B cell (primary cell): Measurements from ENCODE around the gene DNAJC8. TPM values are rescaled to one million over a fixed set of nuclear protein-coding genes. Genes with fewer than 3 reads are reported as not detected.

Source experiments
- ATAC-seq: fragments of 200-7000 bp; cut with Tn5 transposase; one replicate; pipeline ENCODE4 v1.10.0; 2021; ENCODE audit warnings: low read depth, mild to moderate bottlenecking, moderate number of reproducible peaks, moderate library complexity
- CTCF ChIA-PET: fragments of 350-600 bp; sonication (Branson Sonifier 250); formaldehyde crosslinking; loops from one replicate; lab custom pipeline; 2021; ENCODE audit warnings: antibody characterized with exemption, inconsistent platforms; lab: Charles Lee
- POLR2A ChIA-PET: fragments of 350-600 bp; sonication (Branson Sonifier 250); formaldehyde crosslinking; loops from one replicate; lab custom pipeline; 2021; ENCODE audit warnings: antibody characterized with exemption; lab: Charles Lee
- DNase-seq: peaks from one replicate; pipeline ENCODE4 v3.0.0; 2013
- H2AFZ ChIP-seq: 2 replicates; pipeline ENCODE4 v1.6.1; 2012; ENCODE audit warnings: mild to moderate bottlenecking, low read depth, low read length; ENCODE audit not compliant: insufficient read depth, poor library complexity, severe bottlenecking
- H3K27ac ChIP-seq, 2 donors: 1 replicate in 1 of 2; 2 replicates in 1 of 2; pipeline ENCODE4 v1.5.1; 2012 to 2013; ENCODE audit warnings: low read length in 2 of 2, mild to moderate bottlenecking in 2 of 2, moderate library complexity in 1 of 2
- H3K27me3 ChIP-seq, 4 experiments: fragments of 200-600 bp in 1 of 4; sonication (generic) in 1 of 4; replicated peaks in 1 of 4; 1 replicate in 2 of 4; 2 replicates in 2 of 4; pipeline versions ENCODE4 v1.6.1 to v1.7.0; 2013 to 2016; ENCODE audit warnings: low read length in 3 of 4, mild to moderate bottlenecking in 2 of 4, mixed read lengths in 1 of 4, moderate library complexity in 1 of 4; ENCODE audit not compliant: insufficient read depth in 4 of 4, control insufficient read depth in 3 of 4; ENCODE audit errors: control extremely low read depth in 1 of 4
- H3K36me3 ChIP-seq, 2 experiments: replicated peaks in 1 of 2; 1 replicate in 1 of 2; 2 replicates in 1 of 2; pipeline versions ENCODE4 v1.6.1 to v1.7.1; 2013; ENCODE audit warnings: low read length in 1 of 2; ENCODE audit not compliant: insufficient read depth in 2 of 2, control insufficient read depth in 1 of 2; ENCODE audit errors: control extremely low read depth in 1 of 2, extremely low read depth in 1 of 2
- H3K4me1 ChIP-seq, 2 donors: fragments of 200-600 bp in 1 of 2; sonication (generic) in 1 of 2; 1 replicate in 1 of 2; 2 replicates in 1 of 2; pipeline versions ENCODE4 v1.5.1 to v1.6.1; 2013 to 2017; ENCODE audit warnings: low read length in 2 of 2; ENCODE audit not compliant: control insufficient read depth in 2 of 2, insufficient read depth in 2 of 2
- H3K4me2 ChIP-seq: replicated peaks from 2 replicates; pipeline ENCODE3; 2012; ENCODE audit warnings: mild to moderate bottlenecking, low read depth, low read length; ENCODE audit not compliant: poor library complexity, severe bottlenecking
- H3K4me3 ChIP-seq, 5 experiments: fragments of 200-600 bp in 1 of 5; sonication (generic) in 1 of 5; 1 replicate in 3 of 5; 2 replicates in 2 of 5; pipeline versions ENCODE4 v1.5.1 to v1.7.0; 2011 to 2016; ENCODE audit warnings: low read length in 4 of 5, mild to moderate bottlenecking in 4 of 5, low read depth in 2 of 5, control low read depth in 1 of 5, moderate library complexity in 1 of 5; ENCODE audit not compliant: insufficient read depth in 1 of 5; ENCODE audit errors: control extremely low read depth in 1 of 5, extremely low read depth in 1 of 5
- H3K79me2 ChIP-seq: fragments of 200-600 bp; sonication (generic); one replicate; pipeline ENCODE4 v1.6.0; 2016; ENCODE audit warnings: low read length; ENCODE audit not compliant: control insufficient read depth, insufficient read depth
- H3K9ac ChIP-seq: fragments of 200-600 bp; sonication (generic); 2 replicates; pipeline ENCODE4 v1.6.1; 2017; ENCODE audit warnings: mild to moderate bottlenecking, low read length, moderate library complexity
- H3K9me3 ChIP-seq, 3 donors: one replicate each; pipeline versions ENCODE4 v1.6.1 to v1.7.1; 2013; ENCODE audit warnings: low read length in 2 of 3; ENCODE audit not compliant: control insufficient read depth in 2 of 3, insufficient read depth in 1 of 3; ENCODE audit errors: control extremely low read depth in 1 of 3
- H4K20me1 ChIP-seq: 2 replicates; pipeline ENCODE4 v1.6.0; 2012; ENCODE audit warnings: mild to moderate bottlenecking, low read length; ENCODE audit not compliant: insufficient read depth, control insufficient read depth, poor library complexity, severe bottlenecking
- H3K27ac Mint-ChIP-seq: one replicate; pipeline ENCODE4 v1.8.0; 2021; ENCODE audit warnings: mixed read lengths
- H3K27me3 Mint-ChIP-seq: one replicate; pipeline ENCODE4 v1.8.0; 2021; ENCODE audit warnings: mixed read lengths
- H3K4me1 Mint-ChIP-seq: one replicate; pipeline ENCODE4 v1.8.0; 2021; ENCODE audit warnings: mixed read lengths
- H3K4me3 Mint-ChIP-seq: one replicate; pipeline ENCODE4 v1.8.0; 2021; ENCODE audit warnings: mixed read lengths
- H3K9me3 Mint-ChIP-seq: one replicate; pipeline ENCODE4 v1.8.0; 2022; ENCODE audit warnings: mixed read lengths; ENCODE audit not compliant: insufficient read depth
- CTCF ChIP-seq: fragments of 200-600 bp; IDR thresholded peaks from one replicate; pipeline ENCODE4 v1.8.0; 2022; ENCODE audit warnings: antibody characterized with exemption, mild to moderate bottlenecking
- EZH2 ChIP-seq: IDR thresholded peaks from 2 replicates; pipeline ENCODE4 v1.6.1; 2012; ENCODE audit warnings: borderline replicate concordance, low read depth, mild to moderate bottlenecking, moderate library complexity, low read length; ENCODE audit not compliant: insufficient read depth, poor library complexity, severe bottlenecking
- WGBS: methylation state at CpG from one replicate; pipeline ENCODE4 v1.1.5; 2013; ENCODE audit warnings: missing lambda C conversion rate; ENCODE audit not compliant: insufficient coverage; 5-methylcytosine and 5-hydroxymethylcytosine counted together
- intact Hi-C: fragments of 100-400 bp; cut with micrococcal nuclease; formaldehyde crosslinking; loops from one replicate; pipeline ENCODE4 v1.10.0; 2022
- polyA plus RNA-seq: library from polyadenylated mRNA; depleted of rRNA; stranded (reverse); fragments of >200 nt; gene quantifications from 2 replicates; pipeline ENCODE4 v1.2.3, GENCODE V29; 2012
- total RNA-seq, 2 donors: library from RNA; stranded (reverse); fragments of 120-200 nt in 1 of 2; gene quantifications; 1 replicate in 1 of 2; 2 replicates in 1 of 2; pipeline versions ENCODE4 v1.2.3 to v1.2.4, GENCODE V29; 2013 to 2022

DNAJC8 gene
- total and polyA plus RNA-seq, 2 donors (not counting 1 experiment from before 2014, with no cell fraction given) = 26.3 to 74.6 TPM

GRCh38 chr1:28160782-28161266 is 72.0 kb downstream of the DNAJC8 start:
- CTCF ChIA-PET = interaction anchor here (0.7 to 1.8 kb wide), 6 partner anchors 12 to 306 kb away, joined by 3 to 8 read pairs (median 4); no protein-coding TSS in a partner anchor

More at GRCh38 chr1:28160782-28161266, 72.0 kb downstream of the DNAJC8 start:
- intact Hi-C loops = no loop called here
- Mint-ChIP-seq H3K27me3 (no peaks in the 10 kb centered on the region), H3K27ac (no peak overlapping the region), H3K4me1 (peaks cover 6% of the 10 kb centered on the region), H3K9me3 (no peaks in the 10 kb centered on the region), H3K4me3 (no peak overlapping the region)
- DNase-seq (no peak), ATAC-seq (no peak)
- Histone ChIP-seq H2AFZ (no peak overlapping the region), H3K9me3 (no peaks in the 10 kb centered on the region), H3K27me3 (no peaks in the 10 kb centered on the region), H3K36me3 (no peaks in the 10 kb centered on the region), H3K4me2 (no peak overlapping the region), H3K4me3 (no peak overlapping the region), H3K9ac (no peak overlapping the region), H3K79me2 (peaks cover 43% of the 10 kb centered on the region), H4K20me1 (no peaks in the 10 kb centered on the region), H3K27ac (no peak overlapping the region), H3K4me1 (no peaks in the 10 kb centered on the region)
- POLR2A ChIA-PET = interaction anchor here (1.1 kb wide), 1 partner anchor 11 kb away, joined by 3 read pairs; no protein-coding TSS in a partner anchor
- 96% methylated on average over 5 of the region's 5 CpGs for WGBS
- TF ChIP-seq EZH2 = no peak
- TF ChIP-seq CTCF = no peak
